GM12878 (cell line): Measurements from ENCODE around the gene PHC3.

Source experiments
- BACH1 ChIP-seq: fragments of 450-650 bp; IDR thresholded peaks from 2 replicates; pipeline ENCODE4 v1.6.1; 2017; ENCODE audit warnings: mild to moderate bottlenecking, borderline replicate concordance
- CTCF ChIP-seq, 3 experiments: IDR thresholded peaks in 2 of 3; conservative IDR thresholded peaks in 1 of 3; 2 replicates each; pipeline ENCODE4 v1.5.1; 2011; ENCODE audit warnings: low read depth in 3 of 3, low read length in 3 of 3, mild to moderate bottlenecking in 3 of 3, control low read depth in 2 of 3, moderate library complexity in 2 of 3, inconsistent platforms in 1 of 3, mixed read lengths in 1 of 3; ENCODE audit not compliant: control insufficient read depth in 2 of 3, insufficient read depth in 1 of 3; ENCODE audit errors: extremely low read depth in 1 of 3
- CUX1 ChIP-seq: IDR thresholded peaks from 2 replicates; pipeline ENCODE4 v1.6.1; 2012; ENCODE audit warnings: improper control_type of control experiment, low read depth, low read length; ENCODE audit not compliant: insufficient replicate concordance
- EZH2 ChIP-seq: IDR thresholded peaks from 2 replicates; pipeline ENCODE4 v1.6.1; 2012; ENCODE audit warnings: low read depth, mild to moderate bottlenecking, control low read depth, inconsistent platforms, low read length, borderline replicate concordance; ENCODE audit not compliant: control insufficient read depth
- GABPA ChIP-seq: IDR thresholded peaks from 2 replicates; pipeline ENCODE4 v1.6.1; 2014; ENCODE audit warnings: antibody characterized with exemption, low read depth, mild to moderate bottlenecking, inconsistent platforms
- NFYB ChIP-seq: IDR thresholded peaks from 2 replicates; pipeline ENCODE4 v1.6.1; 2011; ENCODE audit warnings: low read depth, mild to moderate bottlenecking, low read length, improper control_type of control experiment, moderate library complexity; ENCODE audit not compliant: insufficient read depth
- PKNOX1 ChIP-seq: fragments of 450-650 bp; IDR thresholded peaks from 2 replicates; pipeline ENCODE4 v1.6.1; 2016; ENCODE audit warnings: mild to moderate bottlenecking
- POLR2A ChIP-seq: IDR thresholded peaks from 2 replicates; pipeline ENCODE4 v1.6.1; 2011; ENCODE audit warnings: low read depth, mild to moderate bottlenecking, low read length
- POU2F2 ChIP-seq: IDR thresholded peaks from 3 replicates; pipeline ENCODE4 v1.6.1; 2011; ENCODE audit warnings: low read depth, mild to moderate bottlenecking, low read length, borderline replicate concordance
- SMAD1 ChIP-seq: fragments of 450-650 bp; IDR thresholded peaks from 2 replicates; pipeline ENCODE4 v1.6.1; 2018; ENCODE audit warnings: mild to moderate bottlenecking, low read depth; ENCODE audit not compliant: partially characterized antibody
- SUPT20H ChIP-seq: IDR thresholded peaks from 2 replicates; pipeline ENCODE4 v1.6.1; 2011; ENCODE audit warnings: low read depth, mild to moderate bottlenecking, low read length, moderate library complexity, borderline replicate concordance; ENCODE audit not compliant: control insufficient read depth
- YY1 ChIP-seq: IDR thresholded peaks from 2 replicates; pipeline ENCODE4 v1.6.1; 2011; ENCODE audit warnings: low read depth, mild to moderate bottlenecking, low read length
- TF ChIP-seq, protein P1 (sequence below): fragments of 450-650 bp; IDR thresholded peaks from 2 replicates; pipeline ENCODE4 v1.6.1; 2017; ENCODE audit warnings: borderline replicate concordance
- TF ChIP-seq, protein P2 (sequence below): fragments of 450-650 bp; formaldehyde crosslinking; IDR thresholded peaks from 2 replicates; pipeline ENCODE4 v1.4.0; 2022; ENCODE audit warnings: mild to moderate bottlenecking, moderate library complexity

DNA sequence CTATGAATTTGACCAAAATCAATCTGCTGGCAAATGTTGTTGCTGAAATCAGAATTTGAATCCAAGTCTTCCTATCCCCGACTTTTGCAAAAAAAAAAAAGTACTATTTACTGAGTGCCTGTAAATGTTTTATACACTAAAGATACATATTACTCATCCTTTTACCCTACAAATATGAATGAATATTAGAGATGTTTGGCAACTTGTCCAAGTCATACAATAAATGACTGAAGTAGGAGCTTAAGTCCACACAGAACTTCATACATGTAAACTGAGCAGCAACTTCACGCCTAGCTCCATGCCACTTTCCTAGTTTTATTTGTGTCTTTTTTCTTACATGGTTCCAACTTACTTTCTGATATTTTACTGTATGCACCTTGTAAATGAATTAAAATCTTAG is 39.2 kb downstream of the PHC3 start:
- TF ChIP-seq, protein P1, sequence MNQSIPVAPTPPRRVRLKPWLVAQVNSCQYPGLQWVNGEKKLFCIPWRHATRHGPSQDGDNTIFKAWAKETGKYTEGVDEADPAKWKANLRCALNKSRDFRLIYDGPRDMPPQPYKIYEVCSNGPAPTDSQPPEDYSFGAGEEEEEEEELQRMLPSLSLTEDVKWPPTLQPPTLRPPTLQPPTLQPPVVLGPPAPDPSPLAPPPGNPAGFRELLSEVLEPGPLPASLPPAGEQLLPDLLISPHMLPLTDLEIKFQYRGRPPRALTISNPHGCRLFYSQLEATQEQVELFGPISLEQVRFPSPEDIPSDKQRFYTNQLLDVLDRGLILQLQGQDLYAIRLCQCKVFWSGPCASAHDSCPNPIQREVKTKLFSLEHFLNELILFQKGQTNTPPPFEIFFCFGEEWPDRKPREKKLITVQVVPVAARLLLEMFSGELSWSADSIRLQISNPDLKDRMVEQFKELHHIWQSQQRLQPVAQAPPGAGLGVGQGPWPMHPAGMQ, result no peak
- TF ChIP-seq POLR2A, result no peak
- no peak for TF ChIP-seq YY1
- TF ChIP-seq CTCF (IDR thresholded peaks at IDR 0.05 in 2 of 3, conservative IDR thresholded peaks at IDR 0.05 in 1 of 3; ENCODE audit: control insufficient read depth in 2 of 3, extremely low read depth in 1 of 3, insufficient read depth in 1 of 3, low read depth in 3 of 3, low read length in 3 of 3), result no peak
- TF ChIP-seq POU2F2, result no peak
- TF ChIP-seq GABPA, result no peak
- TF ChIP-seq SUPT20H, result no peak
- TF ChIP-seq CUX1, result no peak
- TF ChIP-seq SMAD1, result no peak
- no peak for TF ChIP-seq NFYB
- no peak for TF ChIP-seq PKNOX1
- TF ChIP-seq, protein P2, sequence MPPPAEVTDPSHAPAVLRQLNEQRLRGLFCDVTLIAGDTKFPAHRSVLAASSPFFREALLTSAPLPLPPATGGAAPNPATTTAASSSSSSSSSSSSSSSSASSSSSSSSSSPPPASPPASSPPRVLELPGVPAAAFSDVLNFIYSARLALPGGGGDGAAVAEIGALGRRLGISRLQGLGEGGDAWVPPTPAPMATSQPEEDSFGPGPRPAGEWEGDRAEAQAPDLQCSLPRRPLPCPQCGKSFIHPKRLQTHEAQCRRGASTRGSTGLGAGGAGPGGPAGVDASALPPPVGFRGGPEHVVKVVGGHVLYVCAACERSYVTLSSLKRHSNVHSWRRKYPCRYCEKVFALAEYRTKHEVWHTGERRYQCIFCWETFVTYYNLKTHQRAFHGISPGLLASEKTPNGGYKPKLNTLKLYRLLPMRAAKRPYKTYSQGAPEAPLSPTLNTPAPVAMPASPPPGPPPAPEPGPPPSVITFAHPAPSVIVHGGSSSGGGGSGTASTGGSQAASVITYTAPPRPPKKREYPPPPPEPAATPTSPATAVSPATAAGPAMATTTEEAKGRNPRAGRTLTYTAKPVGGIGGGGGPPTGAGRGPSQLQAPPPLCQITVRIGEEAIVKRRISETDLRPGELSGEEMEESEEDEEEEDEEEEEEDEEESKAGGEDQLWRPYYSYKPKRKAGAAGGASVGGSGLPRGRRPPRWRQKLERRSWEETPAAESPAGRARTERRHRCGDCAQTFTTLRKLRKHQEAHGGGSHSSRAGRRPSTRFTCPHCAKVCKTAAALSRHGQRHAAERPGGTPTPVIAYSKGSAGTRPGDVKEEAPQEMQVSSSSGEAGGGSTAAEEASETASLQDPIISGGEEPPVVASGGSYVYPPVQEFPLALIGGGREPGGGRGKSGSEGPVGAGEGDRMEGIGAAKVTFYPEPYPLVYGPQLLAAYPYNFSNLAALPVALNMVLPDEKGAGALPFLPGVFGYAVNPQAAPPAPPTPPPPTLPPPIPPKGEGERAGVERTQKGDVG (CRISPR knock-in tag), result no peak
- no peak for TF ChIP-seq BACH1
- TF ChIP-seq EZH2, result no peak
